Spleen (tissue), 11 donors: ENCODE results near the gene SIRPB1. TPM values are rescaled to one million over a fixed set of nuclear protein-coding genes. Genes with fewer than 3 reads are reported as not detected.

ENCODE experiments used
- DNase-seq: peaks from one replicate; pipeline ENCODE4 v3.0.0-alpha.2; 2020
- H3K27ac ChIP-seq, 8 donors: fragments of 200-600 bp; sonication (generic) in 7 of 8; 1 replicate in 4 of 8; 2 replicates in 4 of 8; pipeline versions ENCODE4 v1.5.0 to v1.8.0; 2016 to 2021; ENCODE audit warnings: inconsistent platforms in 4 of 8, mild to moderate bottlenecking in 4 of 8, moderate library complexity in 1 of 8
- H3K27me3 ChIP-seq, 7 donors: fragments of 200-600 bp; sonication (generic) in 6 of 7; replicated peaks in 1 of 7; 1 replicate in 4 of 7; 2 replicates in 3 of 7; pipeline versions ENCODE4 v1.5.0 to v1.8.0; 2016 to 2021; ENCODE audit warnings: inconsistent platforms in 3 of 7, mild to moderate bottlenecking in 1 of 7
- H3K36me3 ChIP-seq, 6 donors: fragments of 200-600 bp; sonication (generic) in 5 of 6; 1 replicate in 4 of 6; 2 replicates in 2 of 6; pipeline versions ENCODE4 v1.5.0 to v1.8.0; 2016 to 2021; ENCODE audit warnings: inconsistent platforms in 2 of 6
- H3K4me1 ChIP-seq, 6 donors: fragments of 200-600 bp; sonication (generic) in 5 of 6; 1 replicate in 3 of 6; 2 replicates in 3 of 6; pipeline versions ENCODE4 v1.5.0 to v1.8.0; 2016 to 2021; ENCODE audit warnings: inconsistent platforms in 3 of 6
- H3K4me3 ChIP-seq, 8 donors: fragments of 200-600 bp; sonication (generic) in 7 of 8; 1 replicate in 4 of 8; 2 replicates in 4 of 8; pipeline versions ENCODE4 v1.5.0 to v1.8.0; 2016 to 2021; ENCODE audit warnings: inconsistent platforms in 4 of 8, mild to moderate bottlenecking in 4 of 8, moderate library complexity in 2 of 8
- H3K9me3 ChIP-seq, 8 donors: fragments of 200-600 bp; sonication (generic) in 7 of 8; 1 replicate in 4 of 8; 2 replicates in 4 of 8; pipeline versions ENCODE4 v1.5.0 to v1.8.0; 2016 to 2021; ENCODE audit warnings: inconsistent platforms in 4 of 8
- CTCF ChIP-seq, 11 experiments: fragments of 200-600 bp in 7 of 11; fragments of 450-650 bp in 4 of 11; sonication (generic) in 4 of 11; IDR thresholded peaks in 8 of 11; conservative IDR thresholded peaks in 3 of 11; 1 replicate in 7 of 11; 2 replicates in 4 of 11; pipeline versions ENCODE4 v1.4.0 to v1.8.0; 2016 to 2021; ENCODE audit warnings: antibody characterized with exemption in 11 of 11, inconsistent platforms in 4 of 11, mild to moderate bottlenecking in 1 of 11
- POLR2A ChIP-seq, 3 donors: fragments of 450-650 bp; IDR thresholded peaks; one replicate each; pipeline ENCODE4 v1.5.1; 2017; ENCODE audit warnings: antibody characterized with exemption in 3 of 3, mild to moderate bottlenecking in 1 of 3
- POLR2AphosphoS5 ChIP-seq, 3 donors: sonication (generic); formaldehyde crosslinking; IDR thresholded peaks; one replicate each; pipeline ENCODE4 v1.5.1; 2017; ENCODE audit warnings: antibody characterized with exemption in 3 of 3
- WGBS, 5 donors: extraction: QIAGEN DNeasy Blood & Tissue Kit in 3 of 5; methylation state at CpG; one replicate each; pipeline versions ENCODE4 v1.1.5 to v1.1.7; 2013 to 2018; 5-methylcytosine and 5-hydroxymethylcytosine counted together
- intact Hi-C: fragments of 100-400 bp; cut with DNase I; formaldehyde crosslinking; loops from one replicate; pipeline ENCODE4 v1.15.0; 2023; ENCODE audit warnings: low total_unique reads
- polyA plus RNA-seq, 3 donors: library from polyadenylated mRNA; stranded (reverse); fragments of 200-250 nt; gene quantifications; one replicate each; pipeline ENCODE4 v1.2.1, GENCODE V29; 2013
- total RNA-seq, 7 donors: library from RNA; depleted of rRNA in 3 of 7; stranded (reverse); fragments of >200 nt in 3 of 7; fragmentation: NEBNext Ultra II Directional in 4 of 7; extraction: Animal tissue kit (Norgen Biotek cat#: 25700) in 4 of 7; gene quantifications; one replicate each; pipeline versions ENCODE4 v1.1.0 to v1.2.1, GENCODE V29; 2016 to 2021
- donor health status: healthy with polysubstance abuse.
- donor health status: DM: no; HTN: no; CAD: no; lungs with moderate emphysema.
- donor health status: DM: no; HTN: no; CAD: no.
- donor health status: Bipolar disorder and iron deficiency.
- donor health status: healthy.
- donor health status: DM: no; HTN: no; CAD: no.
- donor health status: DM: yes; HTN: yes; CAD: no.

Gene SIRPB1
- total and polyA plus RNA-seq, 10 donors = 1.4 to 89.5 (median 36.6) TPM

GRCh38 chr20:1628621-1629020 lies 8.8 kb upstream of the SIRPB1 start:
- no peak for TF ChIP-seq POLR2A (IDR thresholded peaks at IDR 0.05)
- TF ChIP-seq CTCF (IDR thresholded peaks at IDR 0.05 in 8 of 11, conservative IDR thresholded peaks at IDR 0.05 in 3 of 11) = no peak
- no peak for TF ChIP-seq POLR2AphosphoS5 (IDR thresholded peaks at IDR 0.05)
- no peak for DNase-seq
- Histone ChIP-seq H3K9me3 (no peaks in the 10 kb centered on the region), H3K36me3 (no peaks in the 10 kb centered on the region), H3K4me3 (no peak overlapping the region), H3K27ac (no peak overlapping the region), H3K27me3 (no peaks in the 10 kb centered on the region), H3K4me1 (peaks cover 0 to 72% (median 20%) of the 10 kb centered on the region in 6 donors)
- intact Hi-C loops = no loop called here
- 67 to 87% (median 75%) methylated on average over 5 of the region's 5 CpGs for WGBS, 5 donors

GRCh38 chr20:1627200-1627550 lies 7.4 kb upstream of the SIRPB1 start:
- no peaks in the 10 kb centered on the region for H3K36me3 ChIP-seq
- 76 to 96% (median 84%) methylated on average over 2 of the region's 2 CpGs for WGBS, 5 donors
- no peaks in the 10 kb centered on the region for H3K9me3 ChIP-seq
- no peaks in the 10 kb centered on the region for H3K27me3 ChIP-seq
- peaks cover 6 to 72% (median 32%) of the 10 kb centered on the region in 6 donors for H3K4me1 ChIP-seq
- TF ChIP-seq POLR2A (IDR thresholded peaks at IDR 0.05) = no peak
- no peak for TF ChIP-seq CTCF (IDR thresholded peaks at IDR 0.05 in 8 of 11, conservative IDR thresholded peaks at IDR 0.05 in 3 of 11)
- no peak for TF ChIP-seq POLR2AphosphoS5 (IDR thresholded peaks at IDR 0.05)
- H3K27ac ChIP-seq = peak overlapping the region in 2 of 8 donors; percentile 37 to 59
- DNase-seq = no peak
- H3K4me3 ChIP-seq = no peak overlapping the region
- intact Hi-C loops = no loop called here

- peak overlapping the region in 3 of 8 donors; percentile 5 to 59 (median 37) for H3K27ac ChIP-seq
- WGBS, 5 donors = 40 to 58% (median 55%) methylated on average over 3 of the region's 3 CpGs
- no peaks in the 10 kb centered on the region for H3K9me3 ChIP-seq
- no peaks in the 10 kb centered on the region for H3K36me3 ChIP-seq
- no peak for DNase-seq
- intact Hi-C loops = no loop called here
- no peaks in the 10 kb centered on the region for H3K27me3 ChIP-seq
- H3K4me1 ChIP-seq = peaks cover 6 to 72% (median 37%) of the 10 kb centered on the region in 6 donors
- TF ChIP-seq POLR2A (IDR thresholded peaks at IDR 0.05) (no peak), POLR2AphosphoS5 (IDR thresholded peaks at IDR 0.05) (no peak), CTCF (IDR thresholded peaks at IDR 0.05 in 8 of 11, conservative IDR thresholded peaks at IDR 0.05 in 3 of 11) (no peak)
- no peak overlapping the region for H3K4me3 ChIP-seq
Measured at GRCh38 chr20:1626528-1627199, 6.9 kb upstream of the SIRPB1 start.

- Histone ChIP-seq H3K4me3 (no peak overlapping the region), H3K9me3 (no peaks in the 10 kb centered on the region), H3K36me3 (no peaks in the 10 kb centered on the region), H3K27me3 (no peaks in the 10 kb centered on the region), H3K4me1 (peaks cover 11 to 81% (median 52%) of the 10 kb centered on the region in 6 donors), H3K27ac (peak overlapping the region in 1 of 8 donors; percentile 95)
- 56 to 74% (median 68%) methylated on average over 2 of the region's 2 CpGs for WGBS, 5 donors
- DNase-seq = no peak
- no peak for TF ChIP-seq CTCF (IDR thresholded peaks at IDR 0.05 in 8 of 11, conservative IDR thresholded peaks at IDR 0.05 in 3 of 11)
- TF ChIP-seq POLR2A (IDR thresholded peaks at IDR 0.05) = no peak
- no peak for TF ChIP-seq POLR2AphosphoS5 (IDR thresholded peaks at IDR 0.05)
- intact Hi-C loops = no loop called here
Measured at GRCh38 chr20:1625083-1625690, 5.4 kb upstream of the SIRPB1 start.
